HepG2 (cell line): Measurements from ENCODE around the gene PCSK2. TPM values are rescaled to one million over a fixed set of nuclear protein-coding genes. Genes with fewer than 3 reads are reported as not detected.
A peak's percentile ranks its signal among the peaks of the same experiment; 100 is the strongest.

Source experiments
- ATAC-seq: fragments of 200-7000 bp; cut with Tn5 transposase; 3 replicates; pipeline ENCODE4 v1.9.1; 2020; ENCODE audit warnings: mild to moderate bottlenecking, moderate library complexity
- BruUV-seq: library from RNA; stranded (reverse); fragments of 400-500 nt; replicated peaks from 2 replicates; lab custom pipeline; 2021; lab: Mats Ljungman, UMichigan
- CTCF ChIA-PET: fragments of 300-600 bp; formaldehyde crosslinking; extraction: SDS; loops from one replicate; lab custom pipeline; 2021; ENCODE audit warnings: low total read pairs, inconsistent platforms, low intra/inter-chr PET ratio; lab: Yijun Ruan, JAX
- POLR2A ChIA-PET: fragments of 350-600 bp; sonication (Branson Sonifier 250); formaldehyde crosslinking; loops from one replicate; lab custom pipeline; 2020; ENCODE audit warnings: antibody characterized with exemption, inconsistent platforms; lab: Yijun Ruan, JAX
- DNase-seq: peaks from one replicate; pipeline ENCODE4 v3.0.0-alpha.2; 2015; ENCODE audit warnings: low spot score
- FAIRE-seq: peaks from 3 replicates; lab custom pipeline; 2011; peaks lifted over from hg19 to GRCh38; lab: Jason Lieb, UNC
- H2AFZ ChIP-seq: one replicate; pipeline ENCODE4 v1.6.1; 2011; ENCODE audit warnings: low read length, inconsistent platforms
- H3K27ac ChIP-seq: fragments of 300-600 bp; 3 replicates; pipeline ENCODE4 v1.8.0; 2011; ENCODE audit warnings: mixed run types, mild to moderate bottlenecking, mixed read lengths, low read length, inconsistent platforms; ENCODE audit not compliant: insufficient read depth; ENCODE audit errors: extremely low read length
- H3K27me3 ChIP-seq, 2 experiments: fragments of 200-600 bp in 1 of 2; 2 replicates in 1 of 2; 3 replicates in 1 of 2; pipeline versions ENCODE4 v1.6.0 to v1.8.0; 2011; ENCODE audit warnings: low read length in 2 of 2, mild to moderate bottlenecking in 2 of 2, moderate library complexity in 2 of 2, inconsistent platforms in 1 of 2; ENCODE audit not compliant: insufficient read depth in 2 of 2, control insufficient read depth in 1 of 2
- H3K36me3 ChIP-seq, 2 experiments: fragments of 200-600 bp in 1 of 2; replicated peaks in 1 of 2; 2 replicates in 1 of 2; 3 replicates in 1 of 2; pipeline versions ENCODE4 v1.5.1 to v1.8.0; 2011; ENCODE audit warnings: low read length in 2 of 2, inconsistent platforms in 1 of 2; ENCODE audit not compliant: insufficient read depth in 2 of 2, control insufficient read depth in 1 of 2
- H3K4me1 ChIP-seq: 2 replicates; pipeline ENCODE4 v1.5.1; 2012; ENCODE audit warnings: low read length, inconsistent platforms; ENCODE audit not compliant: insufficient read depth
- H3K4me2 ChIP-seq: 2 replicates; pipeline ENCODE4 v1.6.0; 2011; ENCODE audit warnings: low read depth, low read length, inconsistent platforms
- H3K4me3 ChIP-seq, 3 experiments: fragments of 200-600 bp in 1 of 3; sonication (generic), shearing (Covaris generic) in 1 of 3; replicated peaks in 1 of 3; 2 replicates each; pipeline ENCODE4 v1.5.1; 2011 to 2016; ENCODE audit warnings: low read length in 3 of 3, inconsistent platforms in 2 of 3, low read depth in 2 of 3, mild to moderate bottlenecking in 2 of 3, control low read depth in 1 of 3, mixed read lengths in 1 of 3; ENCODE audit not compliant: insufficient read depth in 1 of 3
- H3K79me2 ChIP-seq: one replicate; pipeline ENCODE4 v1.6.1; 2011; ENCODE audit warnings: low read length, inconsistent platforms; ENCODE audit not compliant: insufficient read depth
- H3K9ac ChIP-seq: 2 replicates; pipeline ENCODE4 v1.6.0; 2011; ENCODE audit warnings: mild to moderate bottlenecking, low read depth, low read length, inconsistent platforms; ENCODE audit not compliant: insufficient read depth
- H3K9me3 ChIP-seq: 2 replicates; pipeline ENCODE4 v1.5.1; 2012; ENCODE audit warnings: mild to moderate bottlenecking, low read length
- H4K20me1 ChIP-seq: 2 replicates; pipeline ENCODE4 v1.6.0; 2011; ENCODE audit warnings: inconsistent platforms, mild to moderate bottlenecking, low read length, moderate library complexity; ENCODE audit not compliant: insufficient read depth
- ETV5 ChIP-seq: IDR thresholded peaks from 2 replicates; pipeline ENCODE4 v1.6.1; 2018; ENCODE audit warnings: missing biosample characterization, missing genetic modification reagents, inconsistent platforms, borderline replicate concordance
- ETV6 ChIP-seq: sonication (generic); formaldehyde crosslinking; conservative IDR thresholded peaks from 2 replicates; pipeline ENCODE4 v1.4.0; 2020; ENCODE audit warnings: missing genetic modification reagents
- KAT8 ChIP-seq: IDR thresholded peaks from 2 replicates; pipeline ENCODE4 v1.6.1; 2016; ENCODE audit warnings: missing genetic modification reagents, missing compliant biosample characterization
- TBL1XR1 ChIP-seq: fragments of 150-350 bp; IDR thresholded peaks from 2 replicates; pipeline ENCODE4 v1.6.1; 2014; ENCODE audit warnings: borderline replicate concordance, low read length; ENCODE audit not compliant: partially characterized antibody
- TOPORS ChIP-seq: sonication (generic); formaldehyde crosslinking; IDR thresholded peaks from 2 replicates; pipeline ENCODE4 v1.8.0; 2023; ENCODE audit warnings: mild to moderate bottlenecking, missing genetic modification reagents
- YEATS2 ChIP-seq: sonication (generic); formaldehyde crosslinking; IDR thresholded peaks from 2 replicates; pipeline ENCODE4 v1.4.0; 2020; ENCODE audit warnings: missing genetic modification reagents, borderline replicate concordance
- ZNF160 ChIP-seq: sonication (generic); formaldehyde crosslinking; IDR thresholded peaks from 2 replicates; pipeline ENCODE4 v1.8.0; 2022; ENCODE audit warnings: mild to moderate bottlenecking, inconsistent platforms, missing genetic modification reagents
- ZNF432 ChIP-seq: sonication (generic); formaldehyde crosslinking; IDR thresholded peaks from 2 replicates; pipeline ENCODE4 v1.5.0; 2020; ENCODE audit warnings: missing genetic modification reagents, mild to moderate bottlenecking, borderline replicate concordance
- ZNF547 ChIP-seq: sonication (generic); formaldehyde crosslinking; IDR thresholded peaks from 2 replicates; pipeline ENCODE4 v1.5.1; 2020; ENCODE audit warnings: mild to moderate bottlenecking, missing genetic modification reagents
- WGBS: methylation state at CpG from one replicate; pipeline ENCODE4 v1.1.6; 2017; ENCODE audit warnings: low lambda C conversion rate; 5-methylcytosine and 5-hydroxymethylcytosine counted together
- in situ Hi-C: cut with HindIII; loops from 2 replicates; pipeline ENCODE4 v1.10.0; 2017; ENCODE audit warnings: low pct_unique_long_range_greater_than_20kb; ENCODE audit not compliant: extremely low pct_ligation_motif_present
- intact Hi-C: fragments of 100-400 bp; cut with micrococcal nuclease; formaldehyde crosslinking; loops from one replicate; pipeline ENCODE4 v1.10.0; 2022; ENCODE audit not compliant: unreplicated experiment
- polyA plus RNA-seq, 8 experiments: library from polyadenylated mRNA; depleted of rRNA in 3 of 8; stranded (reverse) in 7 of 8; unstranded in 1 of 8; fragments of >200 nt; fragmentation: Illumina TruSeq in 4 of 8; extraction: Trizol in 4 of 8; gene quantifications; 2 replicates each; pipeline versions ENCODE4 v1.2.1 to v1.2.3, GENCODE V29; 2011 to 2016; ENCODE audit warnings: low read depth in 4 of 8, missing spikeins in 1 of 8, mixed read lengths in 1 of 8; ENCODE audit not compliant: insufficient read depth in 1 of 8
- total RNA-seq, 5 experiments: library from RNA; depleted of rRNA; stranded (reverse); fragments of >200 nt; fragmentation: Illumina TruSeq; extraction: Trizol; gene quantifications; 2 replicates each; pipeline ENCODE4 v1.2.3, GENCODE V29; 2016; ENCODE audit warnings: low read depth in 1 of 5
- TF ChIP-seq, protein P1 (sequence below), 2 experiments: sonication (generic) in 1 of 2; formaldehyde crosslinking in 1 of 2; IDR thresholded peaks; 2 replicates each; pipeline versions ENCODE4 v1.4.0 to v1.6.1; 2016 to 2020; ENCODE audit warnings: borderline replicate concordance in 1 of 2, low read depth in 1 of 2, mild to moderate bottlenecking in 1 of 2, missing genetic modification reagents in 1 of 2
- TF ChIP-seq, protein P2 (sequence below): sonication (generic); formaldehyde crosslinking; IDR thresholded peaks from 2 replicates; pipeline ENCODE4 v1.8.1; 2023; ENCODE audit warnings: missing genetic modification reagents, mild to moderate bottlenecking, borderline replicate concordance
- TF ChIP-seq, protein P3 (sequence below): sonication (generic); formaldehyde crosslinking; IDR thresholded peaks from 2 replicates; pipeline ENCODE4 v1.5.0; 2020; ENCODE audit warnings: mild to moderate bottlenecking, missing genetic modification reagents
- TF ChIP-seq, protein P4 (sequence below): sonication (generic); formaldehyde crosslinking; IDR thresholded peaks from 2 replicates; pipeline ENCODE4 v1.4.0; 2020; ENCODE audit warnings: missing genetic modification reagents

PCSK2 gene
- total and polyA plus RNA-seq, 2 of the 13 experiments (the other 11 are each of a cell fraction or from before 2014, with no cell fraction given): not detected

DNA sequence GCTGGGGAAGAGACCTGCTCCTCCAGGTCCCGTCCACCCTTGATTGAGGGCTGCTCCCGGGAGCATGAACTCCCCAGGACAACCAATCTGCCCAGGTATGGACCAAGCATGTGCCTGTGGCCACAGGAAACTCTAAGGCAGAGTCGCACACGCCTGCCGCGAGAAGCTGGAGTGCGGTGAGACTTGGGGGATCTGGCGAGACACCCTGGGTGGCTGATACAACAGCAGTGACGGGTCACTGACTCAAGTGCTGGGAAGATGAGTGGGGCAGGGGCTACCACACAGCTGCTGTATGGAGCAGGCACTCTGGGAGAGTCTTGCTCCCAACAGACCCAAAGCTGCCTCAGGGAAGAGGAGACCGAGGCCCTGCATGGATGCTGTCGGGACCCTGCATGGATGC, 264.2 kb downstream of the PCSK2 start:
- Histone ChIP-seq H3K27me3 (peaks cover 16 to 59% of the 10 kb centered on the region in 2 experiments), H4K20me1 (no peaks in the 10 kb centered on the region), H2AFZ (no peak overlapping the region), H3K36me3 (no peaks in the 10 kb centered on the region), H3K9ac (no peak overlapping the region), H3K27ac (no peak overlapping the region), H3K4me3 (no peak overlapping the region), H3K9me3 (no peaks in the 10 kb centered on the region), H3K4me2 (no peak overlapping the region), H3K4me1 (no peaks in the 10 kb centered on the region), H3K79me2 (no peaks in the 10 kb centered on the region)
- intact Hi-C loops: no loop called here
- ChIA-PET POLR2A (no interaction called here), CTCF (no interaction called here)
- no TSS peak for BruUV-seq
- in situ Hi-C loops: no loop called here
- WGBS: 44% methylated on average over 11 of the region's 11 CpGs
- no peak for FAIRE-seq
- no peak for DNase-seq
- ATAC-seq: peak; percentile 16; the same call in 1 of the 3 replicates
- TF ChIP-seq ZNF432 (CRISPR knock-in tag): no peak
- TF ChIP-seq TOPORS (CRISPR knock-in tag): no peak
- TF ChIP-seq ETV5 (CRISPR knock-in tag): no peak
- no peak for TF ChIP-seq KAT8 (CRISPR knock-in tag)
- TF ChIP-seq ZNF547: no peak
- TF ChIP-seq TBL1XR1: no peak
- TF ChIP-seq, protein P1, sequence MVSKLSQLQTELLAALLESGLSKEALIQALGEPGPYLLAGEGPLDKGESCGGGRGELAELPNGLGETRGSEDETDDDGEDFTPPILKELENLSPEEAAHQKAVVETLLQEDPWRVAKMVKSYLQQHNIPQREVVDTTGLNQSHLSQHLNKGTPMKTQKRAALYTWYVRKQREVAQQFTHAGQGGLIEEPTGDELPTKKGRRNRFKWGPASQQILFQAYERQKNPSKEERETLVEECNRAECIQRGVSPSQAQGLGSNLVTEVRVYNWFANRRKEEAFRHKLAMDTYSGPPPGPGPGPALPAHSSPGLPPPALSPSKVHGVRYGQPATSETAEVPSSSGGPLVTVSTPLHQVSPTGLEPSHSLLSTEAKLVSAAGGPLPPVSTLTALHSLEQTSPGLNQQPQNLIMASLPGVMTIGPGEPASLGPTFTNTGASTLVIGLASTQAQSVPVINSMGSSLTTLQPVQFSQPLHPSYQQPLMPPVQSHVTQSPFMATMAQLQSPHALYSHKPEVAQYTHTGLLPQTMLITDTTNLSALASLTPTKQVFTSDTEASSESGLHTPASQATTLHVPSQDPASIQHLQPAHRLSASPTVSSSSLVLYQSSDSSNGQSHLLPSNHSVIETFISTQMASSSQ (IDR thresholded peaks at IDR 0.05; ENCODE audit: low read depth): no peak
- TF ChIP-seq, protein P1 (CRISPR knock-in tag; IDR thresholded peaks at IDR 0.05; ENCODE audit: borderline replicate concordance): no peak
- no peak for TF ChIP-seq ZNF160 (CRISPR knock-in tag)
- TF ChIP-seq ETV6 (CRISPR knock-in tag): no peak
- TF ChIP-seq, protein P2, sequence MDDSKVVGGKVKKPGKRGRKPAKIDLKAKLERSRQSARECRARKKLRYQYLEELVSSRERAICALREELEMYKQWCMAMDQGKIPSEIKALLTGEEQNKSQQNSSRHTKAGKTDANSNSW: no peak
- TF ChIP-seq, protein P3, sequence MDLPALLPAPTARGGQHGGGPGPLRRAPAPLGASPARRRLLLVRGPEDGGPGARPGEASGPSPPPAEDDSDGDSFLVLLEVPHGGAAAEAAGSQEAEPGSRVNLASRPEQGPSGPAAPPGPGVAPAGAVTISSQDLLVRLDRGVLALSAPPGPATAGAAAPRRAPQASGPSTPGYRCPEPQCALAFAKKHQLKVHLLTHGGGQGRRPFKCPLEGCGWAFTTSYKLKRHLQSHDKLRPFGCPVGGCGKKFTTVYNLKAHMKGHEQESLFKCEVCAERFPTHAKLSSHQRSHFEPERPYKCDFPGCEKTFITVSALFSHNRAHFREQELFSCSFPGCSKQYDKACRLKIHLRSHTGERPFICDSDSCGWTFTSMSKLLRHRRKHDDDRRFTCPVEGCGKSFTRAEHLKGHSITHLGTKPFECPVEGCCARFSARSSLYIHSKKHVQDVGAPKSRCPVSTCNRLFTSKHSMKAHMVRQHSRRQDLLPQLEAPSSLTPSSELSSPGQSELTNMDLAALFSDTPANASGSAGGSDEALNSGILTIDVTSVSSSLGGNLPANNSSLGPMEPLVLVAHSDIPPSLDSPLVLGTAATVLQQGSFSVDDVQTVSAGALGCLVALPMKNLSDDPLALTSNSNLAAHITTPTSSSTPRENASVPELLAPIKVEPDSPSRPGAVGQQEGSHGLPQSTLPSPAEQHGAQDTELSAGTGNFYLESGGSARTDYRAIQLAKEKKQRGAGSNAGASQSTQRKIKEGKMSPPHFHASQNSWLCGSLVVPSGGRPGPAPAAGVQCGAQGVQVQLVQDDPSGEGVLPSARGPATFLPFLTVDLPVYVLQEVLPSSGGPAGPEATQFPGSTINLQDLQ (CRISPR knock-in tag): no peak
- no peak for TF ChIP-seq YEATS2 (CRISPR knock-in tag)
- TF ChIP-seq, protein P4, sequence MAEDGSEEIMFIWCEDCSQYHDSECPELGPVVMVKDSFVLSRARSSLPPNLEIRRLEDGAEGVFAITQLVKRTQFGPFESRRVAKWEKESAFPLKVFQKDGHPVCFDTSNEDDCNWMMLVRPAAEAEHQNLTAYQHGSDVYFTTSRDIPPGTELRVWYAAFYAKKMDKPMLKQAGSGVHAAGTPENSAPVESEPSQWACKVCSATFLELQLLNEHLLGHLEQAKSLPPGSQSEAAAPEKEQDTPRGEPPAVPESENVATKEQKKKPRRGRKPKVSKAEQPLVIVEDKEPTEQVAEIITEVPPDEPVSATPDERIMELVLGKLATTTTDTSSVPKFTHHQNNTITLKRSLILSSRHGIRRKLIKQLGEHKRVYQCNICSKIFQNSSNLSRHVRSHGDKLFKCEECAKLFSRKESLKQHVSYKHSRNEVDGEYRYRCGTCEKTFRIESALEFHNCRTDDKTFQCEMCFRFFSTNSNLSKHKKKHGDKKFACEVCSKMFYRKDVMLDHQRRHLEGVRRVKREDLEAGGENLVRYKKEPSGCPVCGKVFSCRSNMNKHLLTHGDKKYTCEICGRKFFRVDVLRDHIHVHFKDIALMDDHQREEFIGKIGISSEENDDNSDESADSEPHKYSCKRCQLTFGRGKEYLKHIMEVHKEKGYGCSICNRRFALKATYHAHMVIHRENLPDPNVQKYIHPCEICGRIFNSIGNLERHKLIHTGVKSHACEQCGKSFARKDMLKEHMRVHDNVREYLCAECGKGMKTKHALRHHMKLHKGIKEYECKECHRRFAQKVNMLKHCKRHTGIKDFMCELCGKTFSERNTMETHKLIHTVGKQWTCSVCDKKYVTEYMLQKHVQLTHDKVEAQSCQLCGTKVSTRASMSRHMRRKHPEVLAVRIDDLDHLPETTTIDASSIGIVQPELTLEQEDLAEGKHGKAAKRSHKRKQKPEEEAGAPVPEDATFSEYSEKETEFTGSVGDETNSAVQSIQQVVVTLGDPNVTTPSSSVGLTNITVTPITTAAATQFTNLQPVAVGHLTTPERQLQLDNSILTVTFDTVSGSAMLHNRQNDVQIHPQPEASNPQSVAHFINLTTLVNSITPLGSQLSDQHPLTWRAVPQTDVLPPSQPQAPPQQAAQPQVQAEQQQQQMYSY (CRISPR knock-in tag): no peak
